Naive thymus-derived CD4-positive, alpha-beta T cell (primary cell): ENCODE measurements around the gene PADI4. TPM values are rescaled to one million over a fixed set of nuclear protein-coding genes. Genes with fewer than 3 reads are reported as not detected.

Experiments
- ATAC-seq: fragments of 150-1000 bp; cut with Tn5 transposase; 2 replicates; pipeline ENCODE4 v1.10.0; 2021; ENCODE audit warnings: mild to moderate bottlenecking, moderate library complexity
- CTCF ChIA-PET: fragments of 350-600 bp; sonication (Branson Sonifier 250); formaldehyde crosslinking; loops from one replicate; lab custom pipeline; 2021; ENCODE audit warnings: antibody characterized with exemption; lab: Charles Lee
- POLR2A ChIA-PET: fragments of 350-600 bp; sonication (Branson Sonifier 250); formaldehyde crosslinking; loops from one replicate; lab custom pipeline; 2021; ENCODE audit warnings: antibody characterized with exemption, inconsistent platforms; lab: Charles Lee
- DNase-seq, 9 donors: peaks; one replicate each; pipeline versions ENCODE4 v3.0.0 to v3.0.0-alpha.2; 2020 to 2022; ENCODE audit warnings: mixed read lengths in 1 of 9
- H3K27ac ChIP-seq: one replicate; pipeline ENCODE4 v1.7.0; 2013; ENCODE audit warnings: mild to moderate bottlenecking, low read depth, low read length, moderate library complexity
- H3K27me3 ChIP-seq, 2 donors: one replicate each; pipeline ENCODE4 v1.7.0; 2013; ENCODE audit warnings: low read length in 2 of 2, mild to moderate bottlenecking in 2 of 2, moderate library complexity in 2 of 2; ENCODE audit not compliant: control insufficient read depth in 2 of 2, insufficient read depth in 2 of 2
- H3K36me3 ChIP-seq, 3 experiments: 1 replicate in 2 of 3; 2 replicates in 1 of 3; pipeline ENCODE4 v1.7.0; 2013; ENCODE audit warnings: low read length in 3 of 3, mild to moderate bottlenecking in 3 of 3, moderate library complexity in 1 of 3; ENCODE audit not compliant: insufficient read depth in 3 of 3, control insufficient read depth in 2 of 3
- H3K4me1 ChIP-seq, 2 donors: one replicate each; pipeline ENCODE4 v1.7.0; 2013; ENCODE audit warnings: low read length in 2 of 2, mild to moderate bottlenecking in 2 of 2, moderate library complexity in 1 of 2; ENCODE audit not compliant: control insufficient read depth in 2 of 2, insufficient read depth in 2 of 2
- H3K4me3 ChIP-seq: 2 replicates; pipeline ENCODE4 v1.7.0; 2013; ENCODE audit warnings: mild to moderate bottlenecking, low read length
- H3K9me3 ChIP-seq, 3 experiments: 1 replicate in 2 of 3; 2 replicates in 1 of 3; pipeline ENCODE4 v1.7.0; 2013; ENCODE audit warnings: low read length in 3 of 3; ENCODE audit not compliant: control insufficient read depth in 2 of 3
- H3K27ac Mint-ChIP-seq, 9 donors: one replicate each; pipeline ENCODE4 v1.8.0; 2020 to 2022; ENCODE audit warnings: mixed read lengths in 9 of 9, mild to moderate bottlenecking in 8 of 9, moderate library complexity in 5 of 9, inconsistent platforms in 2 of 9
- H3K27me3 Mint-ChIP-seq, 5 donors: one replicate each; pipeline ENCODE4 v1.8.0; 2021 to 2022; ENCODE audit warnings: mixed read lengths in 5 of 5, mild to moderate bottlenecking in 1 of 5
- H3K36me3 Mint-ChIP-seq, 5 donors: one replicate each; pipeline ENCODE4 v1.8.0; 2020 to 2022; ENCODE audit warnings: mixed read lengths in 5 of 5, mild to moderate bottlenecking in 3 of 5, inconsistent platforms in 1 of 5
- H3K4me1 Mint-ChIP-seq, 7 donors: one replicate each; pipeline ENCODE4 v1.8.0; 2020 to 2022; ENCODE audit warnings: mixed read lengths in 7 of 7, mild to moderate bottlenecking in 3 of 7, inconsistent platforms in 1 of 7
- H3K4me3 Mint-ChIP-seq, 10 donors: one replicate each; pipeline ENCODE4 v1.8.0; 2020 to 2022; ENCODE audit warnings: mild to moderate bottlenecking in 10 of 10, mixed read lengths in 10 of 10, moderate library complexity in 6 of 10, inconsistent platforms in 2 of 10
- H3K9me3 Mint-ChIP-seq, 11 donors: one replicate each; pipeline ENCODE4 v1.8.0; 2020 to 2022; ENCODE audit warnings: mixed read lengths in 11 of 11, mild to moderate bottlenecking in 4 of 11, inconsistent platforms in 1 of 11, moderate library complexity in 1 of 11
- intact Hi-C, 2 donors: fragments of 100-400 bp; cut with micrococcal nuclease; formaldehyde crosslinking; loops; one replicate each; pipeline ENCODE4 v1.15.1; 2023
- polyA plus RNA-seq, 2 donors: library from polyadenylated mRNA; unstranded; fragments of 300-500 nt; fragmentation: Illumina TruSeq; gene quantifications; one replicate each; pipeline ENCODE4 v1.2.3, GENCODE V29; 2021
- total RNA-seq, 6 experiments: library from RNA in 5 of 6; stranded (reverse) in 5 of 6; gene quantifications; 1 replicate in 5 of 6; 2 replicates in 1 of 6; pipeline ENCODE4 v1.2.3 and lab custom pipeline; 2021 to 2026

The PADI4 gene
- total and polyA plus RNA-seq, 7 experiments from 2014 or later, result 0.12 to 20.5 (median 2.4) TPM

- Histone ChIP-seq H3K9me3 (no peaks in the 10 kb centered on the region), H3K4me1 (no peaks in the 10 kb centered on the region), H3K27me3 (no peaks in the 10 kb centered on the region), H3K4me3 (no peak overlapping the region), H3K36me3 (no peaks in the 10 kb centered on the region), H3K27ac (no peak overlapping the region)
- ChIA-PET POLR2A (no interaction called here), CTCF (interaction anchor here (0.7 kb wide), 1 partner anchor 33 kb away, joined by 4 read pairs; no protein-coding TSS in a partner anchor)
- Mint-ChIP-seq H3K27ac (no peak overlapping the region), H3K27me3 (peaks cover 0 to 18% (median 7%) of the 10 kb centered on the region in 5 donors), H3K36me3 (no peaks in the 10 kb centered on the region), H3K9me3 (no peaks in the 10 kb centered on the region), H3K4me1 (no peaks in the 10 kb centered on the region), H3K4me3 (no peak overlapping the region)
- DNase-seq (peak in 3 of 9 donors; percentile 1 to 39 (median 23)), ATAC-seq (no peak)
- intact Hi-C loops, result no loop called here
Measured at GRCh38 chr1:17274186-17275170, 33.5 kb upstream of the PADI4 start.

GRCh38 chr1:17276568-17276967 is 31.4 kb upstream of the PADI4 start:
- H3K4me1 Mint-ChIP-seq, result no peaks in the 10 kb centered on the region
- ATAC-seq (peak; percentile 60), DNase-seq (no peak)
- no peaks in the 10 kb centered on the region for H3K9me3 Mint-ChIP-seq
- Histone ChIP-seq H3K36me3 (no peaks in the 10 kb centered on the region), H3K27ac (no peak overlapping the region), H3K27me3 (no peaks in the 10 kb centered on the region), H3K4me3 (no peak overlapping the region), H3K4me1 (no peaks in the 10 kb centered on the region), H3K9me3 (no peaks in the 10 kb centered on the region)
- no peak overlapping the region for H3K27ac Mint-ChIP-seq
- intact Hi-C loops, result no loop called here
- no peaks in the 10 kb centered on the region for H3K36me3 Mint-ChIP-seq
- POLR2A ChIA-PET, result no interaction called here
- CTCF ChIA-PET, result no interaction called here
- peaks cover 0 to 27% (median 7%) of the 10 kb centered on the region in 5 donors for H3K27me3 Mint-ChIP-seq
- no peak overlapping the region for H3K4me3 Mint-ChIP-seq

GRCh38 chr1:17277511-17278159 is 30.4 kb upstream of the PADI4 start:
- Mint-ChIP-seq H3K9me3 (no peaks in the 10 kb centered on the region), H3K4me3 (no peak overlapping the region), H3K27ac (no peak overlapping the region), H3K36me3 (no peaks in the 10 kb centered on the region), H3K27me3 (peaks cover 6 to 33% (median 7%) of the 10 kb centered on the region in 5 donors), H3K4me1 (peaks cover 0 to 7% (median 5%) of the 10 kb centered on the region in 7 donors)
- CTCF ChIA-PET, result no interaction called here
- H3K27ac ChIP-seq, result no peak overlapping the region
- H3K27me3 ChIP-seq, result no peaks in the 10 kb centered on the region
- ATAC-seq (no peak), DNase-seq (no peak)
- H3K9me3 ChIP-seq, result no peaks in the 10 kb centered on the region
- H3K36me3 ChIP-seq, result no peaks in the 10 kb centered on the region
- intact Hi-C loops, result no loop called here
- H3K4me1 ChIP-seq, result no peaks in the 10 kb centered on the region
- H3K4me3 ChIP-seq, result no peak overlapping the region
- POLR2A ChIA-PET, result no interaction called here

- no peak for ATAC-seq
- H3K27ac Mint-ChIP-seq, result no peak overlapping the region
- intact Hi-C loops, result no loop called here
Measured at GRCh38 chr1:17278996-17279830, 28.8 kb upstream of the PADI4 start.

GRCh38 chr1:17280436-17280835 is 27.6 kb upstream of the PADI4 start:
- H3K4me1 ChIP-seq, result no peaks in the 10 kb centered on the region
- ATAC-seq (no peak), DNase-seq (no peak)
- H3K27ac Mint-ChIP-seq, result no peak overlapping the region
- ChIA-PET CTCF (no interaction called here), POLR2A (no interaction called here)
- no peak overlapping the region for H3K4me3 Mint-ChIP-seq
- H3K27ac ChIP-seq, result no peak overlapping the region
- no peaks in the 10 kb centered on the region for H3K36me3 ChIP-seq
- no peaks in the 10 kb centered on the region for H3K36me3 Mint-ChIP-seq
- intact Hi-C loops, result no loop called here
- no peaks in the 10 kb centered on the region for H3K9me3 ChIP-seq
- no peak overlapping the region for H3K4me3 ChIP-seq
- peaks cover 5 to 41% (median 6%) of the 10 kb centered on the region in 5 donors for H3K27me3 Mint-ChIP-seq
- H3K27me3 ChIP-seq, result no peaks in the 10 kb centered on the region
- H3K4me1 Mint-ChIP-seq, result peaks cover 0 to 7% (median 5%) of the 10 kb centered on the region in 7 donors
- no peaks in the 10 kb centered on the region for H3K9me3 Mint-ChIP-seq

More at GRCh38 chr1:17278996-17279830, 28.8 kb upstream of the PADI4 start:
- peaks cover 0 to 7% (median 5%) of the 10 kb centered on the region in 7 donors for H3K4me1 Mint-ChIP-seq
- ChIA-PET CTCF (no interaction called here), POLR2A (interaction anchor here (0.5 kb wide), 1 partner anchor 10 kb away, joined by 3 read pairs; no protein-coding TSS in a partner anchor)
- H3K4me3 ChIP-seq, result no peak overlapping the region
- no peaks in the 10 kb centered on the region for H3K27me3 ChIP-seq
- H3K9me3 Mint-ChIP-seq, result no peaks in the 10 kb centered on the region
- no peaks in the 10 kb centered on the region for H3K36me3 Mint-ChIP-seq
- no peak overlapping the region for H3K4me3 Mint-ChIP-seq
- DNase-seq, result no peak
- H3K27me3 Mint-ChIP-seq, result peaks cover 6 to 38% (median 7%) of the 10 kb centered on the region in 5 donors
- H3K27ac ChIP-seq, result no peak overlapping the region
- no peaks in the 10 kb centered on the region for H3K36me3 ChIP-seq
- H3K9me3 ChIP-seq, result no peaks in the 10 kb centered on the region
- no peaks in the 10 kb centered on the region for H3K4me1 ChIP-seq

- intact Hi-C loops, result no loop called here
- no peak for DNase-seq
- Histone ChIP-seq H3K36me3 (no peaks in the 10 kb centered on the region), H3K4me1 (no peaks in the 10 kb centered on the region), H3K27ac (no peak overlapping the region), H3K4me3 (no peak overlapping the region), H3K9me3 (no peaks in the 10 kb centered on the region), H3K27me3 (no peaks in the 10 kb centered on the region)
- H3K4me1 Mint-ChIP-seq, result peaks cover 0 to 7% (median 5%) of the 10 kb centered on the region in 7 donors
- ChIA-PET POLR2A (no interaction called here), CTCF (no interaction called here)
- no peak overlapping the region for H3K4me3 Mint-ChIP-seq
- no peak overlapping the region for H3K27ac Mint-ChIP-seq
- no peak for ATAC-seq
- no peaks in the 10 kb centered on the region for H3K9me3 Mint-ChIP-seq
- no peaks in the 10 kb centered on the region for H3K36me3 Mint-ChIP-seq
- H3K27me3 Mint-ChIP-seq, result peaks cover under 1 to 36% (median 6%) of the 10 kb centered on the region in 5 donors
Measured at GRCh38 chr1:17280894-17281293, 27.1 kb upstream of the PADI4 start.
